HG02981 (cell line): ENCODE data around the gene ALPK3.

ENCODE experiments used
- ATAC-seq: cut with Tn5 transposase; IDR thresholded peaks from one replicate; pipeline ENCODE4 v1.9.1; 2021; ENCODE audit warnings: mild to moderate bottlenecking, moderate library complexity; ENCODE audit not compliant: unreplicated experiment

ALPK3 gene

GRCh38 chr15:84816694-84817465, at the start of gene ALPK3:
ALPK3 (plus strand) TSS chr15:84817356; CDS start chr15:84817453, 97 bp downstream.
- ATAC-seq: no peak

GRCh38 chr15:84772031-84772430, 45.1 kb upstream of the ALPK3 start:
- no peak for ATAC-seq

GRCh38 chr15:84772467-84772866, 44.7 kb upstream of the ALPK3 start:
- ATAC-seq: no peak

GRCh38 chr15:84773716-84774115, 43.4 kb upstream of the ALPK3 start:
- no peak for ATAC-seq

GRCh38 chr15:84775867-84776449, 41.2 kb upstream of the ALPK3 start:
- no peak for ATAC-seq

GRCh38 chr15:84778194-84778593, 39.0 kb upstream of the ALPK3 start:
- ATAC-seq: no peak

GRCh38 chr15:84780492-84780891, 36.7 kb upstream of the ALPK3 start:
- ATAC-seq: no peak

GRCh38 chr15:84781495-84781894, 35.7 kb upstream of the ALPK3 start:
- ATAC-seq: no peak

- ATAC-seq: peak; percentile 57
Measured at GRCh38 chr15:84782346-84782745, 34.8 kb upstream of the ALPK3 start.

GRCh38 chr15:84783493-84784251, 33.5 kb upstream of the ALPK3 start:
- no peak for ATAC-seq

- ATAC-seq: no peak
Measured at GRCh38 chr15:84784262-84784661, 32.9 kb upstream of the ALPK3 start.

- ATAC-seq: no peak
Measured at GRCh38 chr15:84785053-84785452, 32.1 kb upstream of the ALPK3 start.

- ATAC-seq: no peak
Measured at GRCh38 chr15:84788500-84788899, 28.7 kb upstream of the ALPK3 start.

- no peak for ATAC-seq
Measured at GRCh38 chr15:84789762-84790161, 27.4 kb upstream of the ALPK3 start.

- no peak for ATAC-seq
Measured at GRCh38 chr15:84790676-84791075, 26.5 kb upstream of the ALPK3 start.

- no peak for ATAC-seq
Measured at GRCh38 chr15:84791763-84792162, 25.4 kb upstream of the ALPK3 start.

- ATAC-seq: no peak
Measured at GRCh38 chr15:84793431-84794161, 23.6 kb upstream of the ALPK3 start.

GRCh38 chr15:84794162-84794547, 23.0 kb upstream of the ALPK3 start:
- ATAC-seq: no peak

- ATAC-seq: no peak
Measured at GRCh38 chr15:84795186-84795585, 22.0 kb upstream of the ALPK3 start.

- ATAC-seq: no peak
Measured at GRCh38 chr15:84797212-84797611, 19.9 kb upstream of the ALPK3 start.

- no peak for ATAC-seq
Measured at GRCh38 chr15:84797801-84798200, 19.4 kb upstream of the ALPK3 start.
